ENCODE measurements around the gene MPPED2. TPM values are rescaled to one million over a fixed set of nuclear protein-coding genes. Genes with fewer than 3 reads are reported as not detected.

Gene MPPED2
- total RNA-seq, 1 experiment from 2014 or later = not detected

DNA sequence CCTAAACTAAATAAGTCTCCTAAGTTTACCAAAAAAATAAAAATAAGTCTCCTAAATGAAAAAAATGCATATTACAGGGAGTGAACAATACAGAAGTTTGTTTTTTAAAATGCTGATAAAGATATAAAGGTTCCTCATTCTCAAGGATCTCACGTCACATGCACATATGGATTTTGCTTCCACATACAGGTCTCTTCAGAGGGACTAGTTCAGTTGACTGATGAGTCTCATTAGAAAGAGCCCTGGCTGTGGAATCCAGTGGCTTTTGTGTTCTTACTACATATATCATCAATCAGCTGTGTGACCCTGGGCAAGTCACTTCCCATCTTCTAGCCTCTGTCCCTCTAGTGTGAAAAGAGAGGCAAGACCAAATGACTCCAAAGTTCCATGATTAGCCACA, 43.1 kb downstream of the MPPED2 start:
- ATAC-seq (no peak), DNase-seq (ENCODE audit: low read depth, low spot score) (no peak)
- Histone ChIP-seq H3K4me2 (ENCODE audit: low read length) (no peak overlapping the region), H3K9ac (ENCODE audit: low read length) (no peak overlapping the region), H3K36me3 (ENCODE audit: control insufficient read depth in 1 of 2, insufficient read depth in 2 of 2, low read length in 2 of 2) (no peaks in the 10 kb centered on the region), H3K9me3 (ENCODE audit: control insufficient read depth in 1 of 2, insufficient read depth in 1 of 2, low read depth in 1 of 2, low read length in 2 of 2) (no peaks in the 10 kb centered on the region), H4K20me1 (ENCODE audit: insufficient read depth) (no peaks in the 10 kb centered on the region), H3K27me3 (ENCODE audit: insufficient read depth, low read length) (peaks cover 27% of the 10 kb centered on the region), H3K27ac (ENCODE audit: low read depth, low read length) (no peak overlapping the region), H3K4me3 (replicated peaks in 1 of 2; ENCODE audit: low read depth in 1 of 2, low read length in 2 of 2) (no peak overlapping the region), H3K4me1 (ENCODE audit: control insufficient read depth in 1 of 2, insufficient read depth in 2 of 2, low read length in 2 of 2) (no peaks in the 10 kb centered on the region), H3K79me2 (ENCODE audit: insufficient read depth, low read length) (no peaks in the 10 kb centered on the region), H3K9me2 (ENCODE audit: insufficient read depth) (no peaks in the 10 kb centered on the region), H2AFZ (ENCODE audit: low read depth, low read length, poor library complexity, severe bottlenecking) (no peak overlapping the region)
- RAD21 ChIA-PET (ENCODE audit: low non-redundant PET in 1 of 2, low total read pairs in 2 of 2, uncharacterized antibody in 2 of 2, unreplicated experiment in 2 of 2) = no interaction called here
- TF ChIP-seq, protein P1, sequence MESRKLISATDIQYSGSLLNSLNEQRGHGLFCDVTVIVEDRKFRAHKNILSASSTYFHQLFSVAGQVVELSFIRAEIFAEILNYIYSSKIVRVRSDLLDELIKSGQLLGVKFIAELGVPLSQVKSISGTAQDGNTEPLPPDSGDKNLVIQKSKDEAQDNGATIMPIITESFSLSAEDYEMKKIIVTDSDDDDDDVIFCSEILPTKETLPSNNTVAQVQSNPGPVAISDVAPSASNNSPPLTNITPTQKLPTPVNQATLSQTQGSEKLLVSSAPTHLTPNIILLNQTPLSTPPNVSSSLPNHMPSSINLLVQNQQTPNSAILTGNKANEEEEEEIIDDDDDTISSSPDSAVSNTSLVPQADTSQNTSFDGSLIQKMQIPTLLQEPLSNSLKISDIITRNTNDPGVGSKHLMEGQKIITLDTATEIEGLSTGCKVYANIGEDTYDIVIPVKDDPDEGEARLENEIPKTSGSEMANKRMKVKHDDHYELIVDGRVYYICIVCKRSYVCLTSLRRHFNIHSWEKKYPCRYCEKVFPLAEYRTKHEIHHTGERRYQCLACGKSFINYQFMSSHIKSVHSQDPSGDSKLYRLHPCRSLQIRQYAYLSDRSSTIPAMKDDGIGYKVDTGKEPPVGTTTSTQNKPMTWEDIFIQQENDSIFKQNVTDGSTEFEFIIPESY (IDR thresholded peaks at IDR 0.05; ENCODE audit: extremely low read depth, insufficient replicate concordance, low read length) = no peak
- TF ChIP-seq EZH2 (IDR thresholded peaks at IDR 0.05) (no peak), SRF (IDR thresholded peaks at IDR 0.05; ENCODE audit: low read depth) (no peak), YY1 (IDR thresholded peaks at IDR 0.05; ENCODE audit: extremely low read depth, insufficient replicate concordance, low read depth, low read length) (no peak), SIN3A (IDR thresholded peaks at IDR 0.05; ENCODE audit: low read depth) (no peak), CBX3 (IDR thresholded peaks at IDR 0.05; ENCODE audit: low read depth) (no peak)
- TF ChIP-seq, protein P2, sequence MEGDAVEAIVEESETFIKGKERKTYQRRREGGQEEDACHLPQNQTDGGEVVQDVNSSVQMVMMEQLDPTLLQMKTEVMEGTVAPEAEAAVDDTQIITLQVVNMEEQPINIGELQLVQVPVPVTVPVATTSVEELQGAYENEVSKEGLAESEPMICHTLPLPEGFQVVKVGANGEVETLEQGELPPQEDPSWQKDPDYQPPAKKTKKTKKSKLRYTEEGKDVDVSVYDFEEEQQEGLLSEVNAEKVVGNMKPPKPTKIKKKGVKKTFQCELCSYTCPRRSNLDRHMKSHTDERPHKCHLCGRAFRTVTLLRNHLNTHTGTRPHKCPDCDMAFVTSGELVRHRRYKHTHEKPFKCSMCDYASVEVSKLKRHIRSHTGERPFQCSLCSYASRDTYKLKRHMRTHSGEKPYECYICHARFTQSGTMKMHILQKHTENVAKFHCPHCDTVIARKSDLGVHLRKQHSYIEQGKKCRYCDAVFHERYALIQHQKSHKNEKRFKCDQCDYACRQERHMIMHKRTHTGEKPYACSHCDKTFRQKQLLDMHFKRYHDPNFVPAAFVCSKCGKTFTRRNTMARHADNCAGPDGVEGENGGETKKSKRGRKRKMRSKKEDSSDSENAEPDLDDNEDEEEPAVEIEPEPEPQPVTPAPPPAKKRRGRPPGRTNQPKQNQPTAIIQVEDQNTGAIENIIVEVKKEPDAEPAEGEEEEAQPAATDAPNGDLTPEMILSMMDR (IDR thresholded peaks at IDR 0.05 in 2 of 3, conservative IDR thresholded peaks at IDR 0.05 in 1 of 3; ENCODE audit: borderline replicate concordance in 1 of 3, insufficient read depth in 1 of 3, low read depth in 2 of 3, low read length in 2 of 3) = no peak
- TF ChIP-seq, protein P3, sequence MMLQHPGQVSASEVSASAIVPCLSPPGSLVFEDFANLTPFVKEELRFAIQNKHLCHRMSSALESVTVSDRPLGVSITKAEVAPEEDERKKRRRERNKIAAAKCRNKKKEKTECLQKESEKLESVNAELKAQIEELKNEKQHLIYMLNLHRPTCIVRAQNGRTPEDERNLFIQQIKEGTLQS (IDR thresholded peaks at IDR 0.05) = no peak
- intact Hi-C loops (cut with micrococcal nuclease) = loop anchor here (10.0 kb wide), 1 partner anchor 58 kb away; no protein-coding TSS in a partner anchor
- CTCF ChIA-PET = no interaction called here
- BruUV-seq (replicated peaks) = no TSS peak
- POLR2A ChIA-PET = no interaction called here
